HG02885 (cell line): ENCODE data around the gene GINS1.

Experiments
- ATAC-seq: cut with Tn5 transposase; IDR thresholded peaks from one replicate; pipeline ENCODE4 v1.9.1; 2021; ENCODE audit warnings: mild to moderate bottlenecking; ENCODE audit not compliant: unreplicated experiment, poor library complexity

GINS1 gene

GRCh38 chr20:25490656-25491445 is 83.4 kb downstream of the GINS1 start:
- no peak for ATAC-seq

- no peak for ATAC-seq
Observed at GRCh38 chr20:25491446-25492038, 84.1 kb downstream of the GINS1 start.

GRCh38 chr20:25493137-25493536 is 85.7 kb downstream of the GINS1 start:
- no peak for ATAC-seq

- no peak for ATAC-seq
Observed at GRCh38 chr20:25493748-25494505, 86.5 kb downstream of the GINS1 start.

- ATAC-seq = no peak
Observed at GRCh38 chr20:25494506-25495188, 87.2 kb downstream of the GINS1 start.

- no peak for ATAC-seq
Observed at GRCh38 chr20:25495189-25495824, 87.8 kb downstream of the GINS1 start.

- ATAC-seq = no peak
Observed at GRCh38 chr20:25496165-25496967, 88.9 kb downstream of the GINS1 start.

GRCh38 chr20:25496968-25497401 is 89.5 kb downstream of the GINS1 start:
- no peak for ATAC-seq

GRCh38 chr20:25497586-25498279 is 90.3 kb downstream of the GINS1 start:
- no peak for ATAC-seq
